WTC11 (cell line): ENCODE measurements around the gene MARCKSL1. TPM values are rescaled to one million over a fixed set of nuclear protein-coding genes. Genes with fewer than 3 reads are reported as not detected.
A peak's percentile ranks its signal among the peaks of the same experiment; 100 is the strongest.

Source experiments
- ATF1 ChIP-seq: sonication (generic); formaldehyde crosslinking; IDR thresholded peaks from 2 replicates; pipeline ENCODE4 v1.8.1; 2023; ENCODE audit warnings: mild to moderate bottlenecking, moderate library complexity, missing genetic modification reagents
- CBFB ChIP-seq: sonication (generic); formaldehyde crosslinking; IDR thresholded peaks from 2 replicates; pipeline ENCODE4 v1.8.1; 2022; ENCODE audit warnings: mild to moderate bottlenecking, low read depth, missing genetic modification reagents
- ELF4 ChIP-seq: sonication (generic); formaldehyde crosslinking; IDR thresholded peaks from 2 replicates; pipeline ENCODE4 v1.8.1; 2022; ENCODE audit warnings: low read depth, mild to moderate bottlenecking, moderate library complexity, missing genetic modification reagents
- EMX1 ChIP-seq: fragments of 250-450 bp; sonication (Bioruptor Pico); IDR thresholded peaks from 2 replicates; pipeline ENCODE4 v1.8.0; 2021; ENCODE audit warnings: mild to moderate bottlenecking
- ETV6 ChIP-seq: sonication (generic); formaldehyde crosslinking; IDR thresholded peaks from 2 replicates; pipeline ENCODE4 v1.8.1; 2022; ENCODE audit warnings: mild to moderate bottlenecking, missing genetic modification reagents
- FOXP1 ChIP-seq: sonication (generic); formaldehyde crosslinking; IDR thresholded peaks from 2 replicates; pipeline ENCODE4 v1.8.0; 2022; ENCODE audit warnings: missing genetic modification reagents, mild to moderate bottlenecking, moderate library complexity, borderline replicate concordance
- IRF2 ChIP-seq: sonication (generic); formaldehyde crosslinking; IDR thresholded peaks from 2 replicates; pipeline ENCODE4 v1.8.0; 2022; ENCODE audit warnings: low read depth, missing genetic modification reagents, borderline replicate concordance
- MLX ChIP-seq: sonication (generic); formaldehyde crosslinking; IDR thresholded peaks from 2 replicates; pipeline ENCODE4 v1.8.1; 2023; ENCODE audit warnings: mild to moderate bottlenecking, missing genetic modification reagents, moderate library complexity
- MXD4 ChIP-seq: fragments of 250-450 bp; sonication (Bioruptor Pico); IDR thresholded peaks from 2 replicates; pipeline ENCODE4 v1.8.0; 2021; ENCODE audit warnings: mild to moderate bottlenecking, moderate library complexity, borderline replicate concordance
- MYBL2 ChIP-seq: sonication (generic); formaldehyde crosslinking; IDR thresholded peaks from 2 replicates; pipeline ENCODE4 v1.8.1; 2023; ENCODE audit warnings: mild to moderate bottlenecking, moderate library complexity, missing genetic modification reagents
- NFATC4 ChIP-seq: fragments of 250-450 bp; sonication (Bioruptor Pico); IDR thresholded peaks from 2 replicates; pipeline ENCODE4 v1.9.0; 2021; ENCODE audit warnings: mild to moderate bottlenecking
- NR1H2 ChIP-seq: sonication (generic); formaldehyde crosslinking; IDR thresholded peaks from 2 replicates; pipeline ENCODE4 v1.9.0; 2021; ENCODE audit warnings: mild to moderate bottlenecking, moderate library complexity, missing genetic modification reagents
- OVOL2 ChIP-seq: fragments of 250-450 bp; sonication (Bioruptor Pico); IDR thresholded peaks from 2 replicates; pipeline ENCODE4 v1.9.0; 2021; ENCODE audit warnings: mild to moderate bottlenecking, borderline replicate concordance
- PRDM15 ChIP-seq: sonication (generic); formaldehyde crosslinking; IDR thresholded peaks from 2 replicates; pipeline ENCODE4 v1.8.0; 2022; ENCODE audit warnings: missing genetic modification reagents
- PREB ChIP-seq: sonication (generic); formaldehyde crosslinking; IDR thresholded peaks from 2 replicates; pipeline ENCODE4 v1.8.1; 2022; ENCODE audit warnings: mild to moderate bottlenecking, missing genetic modification reagents, moderate library complexity, borderline replicate concordance
- PRRX2 ChIP-seq: fragments of 250-450 bp; sonication (Bioruptor Pico); IDR thresholded peaks from 2 replicates; pipeline ENCODE4 v1.8.0; 2021; ENCODE audit warnings: mild to moderate bottlenecking
- RELA ChIP-seq: sonication (generic); formaldehyde crosslinking; IDR thresholded peaks from 2 replicates; pipeline ENCODE4 v1.8.1; 2022; ENCODE audit warnings: missing genetic modification reagents, mild to moderate bottlenecking, borderline replicate concordance
- SMAD3 ChIP-seq: sonication (generic); formaldehyde crosslinking; IDR thresholded peaks from 2 replicates; pipeline ENCODE4 v1.8.0; 2022; ENCODE audit warnings: missing genetic modification reagents, mild to moderate bottlenecking, borderline replicate concordance
- SOX15 ChIP-seq: fragments of 250-450 bp; sonication (Bioruptor Pico); IDR thresholded peaks from 2 replicates; pipeline ENCODE4 v1.9.0; 2021; ENCODE audit warnings: mild to moderate bottlenecking
- ZMAT4 ChIP-seq: fragments of 250-450 bp; sonication (Bioruptor Pico); IDR thresholded peaks from 2 replicates; pipeline ENCODE4 v1.9.0; 2021; ENCODE audit warnings: mild to moderate bottlenecking
- ZNF121 ChIP-seq: sonication (generic); formaldehyde crosslinking; IDR thresholded peaks from 2 replicates; pipeline ENCODE4 v1.8.0; 2023; ENCODE audit warnings: missing genetic modification reagents
- ZNF138 ChIP-seq: sonication (generic); formaldehyde crosslinking; conservative IDR thresholded peaks from 2 replicates; pipeline ENCODE4 v1.8.1; 2022; ENCODE audit warnings: mild to moderate bottlenecking, moderate library complexity, missing genetic modification reagents
- ZNF232 ChIP-seq: sonication (generic); formaldehyde crosslinking; IDR thresholded peaks from 2 replicates; pipeline ENCODE4 v1.8.0; 2022; ENCODE audit warnings: mild to moderate bottlenecking, missing genetic modification reagents
- ZNF671 ChIP-seq: fragments of 250-450 bp; sonication (Bioruptor Pico); IDR thresholded peaks from 2 replicates; pipeline ENCODE4 v1.8.0; 2021; ENCODE audit warnings: mild to moderate bottlenecking
- total RNA-seq: library from RNA; stranded (reverse); gene quantifications from 3 replicates; pipeline ENCODE4 v1.2.3, GENCODE V29; 2021
- TF ChIP-seq, protein P1 (sequence below): sonication (generic); formaldehyde crosslinking; IDR thresholded peaks from 2 replicates; pipeline ENCODE4 v1.8.1; 2023; ENCODE audit warnings: mild to moderate bottlenecking, moderate library complexity, missing genetic modification reagents
- TF ChIP-seq, protein P2 (sequence below): fragments of 250-450 bp; sonication (Bioruptor Pico); IDR thresholded peaks from 2 replicates; pipeline ENCODE4 v1.9.0; 2021; ENCODE audit warnings: mild to moderate bottlenecking
- TF ChIP-seq, protein P3 (sequence below): sonication (generic); formaldehyde crosslinking; IDR thresholded peaks from 2 replicates; pipeline ENCODE4 v1.8.1; 2022; ENCODE audit warnings: low read depth, mild to moderate bottlenecking, moderate library complexity, missing genetic modification reagents, borderline replicate concordance
- TF ChIP-seq, protein P4 (sequence below): fragments of 200-600 bp; IDR thresholded peaks from 2 replicates; pipeline ENCODE4 v1.8.0; 2022; ENCODE audit warnings: antibody characterized with exemption

The MARCKSL1 gene
- total RNA-seq, 1 experiment from 2014 or later = 450 TPM

DNA sequence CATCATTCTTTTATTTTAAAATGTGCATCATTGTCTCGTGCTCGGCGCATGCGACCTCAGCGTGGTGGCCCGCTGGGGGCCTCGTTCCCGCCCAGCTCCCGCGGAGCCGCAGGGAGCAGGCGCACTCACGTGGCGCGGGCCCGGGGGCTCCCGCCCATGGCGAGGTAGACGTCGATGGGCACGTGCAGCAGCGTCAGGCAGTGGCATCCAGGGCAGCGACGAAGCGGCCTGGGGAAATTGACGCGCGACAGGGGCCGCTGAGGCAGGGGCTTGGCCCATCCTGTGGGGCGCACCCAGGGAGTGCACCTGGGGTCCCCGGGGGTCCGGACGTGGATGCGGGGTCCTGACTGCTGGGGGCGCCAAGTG lies 25.3 kb upstream of the MARCKSL1 start (continued):
- TF ChIP-seq MYBL2 (CRISPR knock-in tag) (0 out of 2 replicates have a peak, but pooled peaks have one; percentile 77), ELF4 (peak; percentile 83; the same call in 1 of the 2 replicates), FOXP1 (peak; percentile 88), MLX (CRISPR knock-in tag) (no peak), SOX15 (no peak), ZNF121 (no peak), CBFB (CRISPR knock-in tag) (no peak), IRF2 (CRISPR knock-in tag) (no peak), RELA (peak; percentile 95), ZNF138 (CRISPR knock-in tag) (peak; percentile 87), ZNF671 (CRISPR knock-in tag) (no peak), PREB (CRISPR knock-in tag) (0 out of 2 replicates have a peak, but pooled peaks have one; percentile 54), ZNF232 (CRISPR knock-in tag) (no peak), ZMAT4 (CRISPR knock-in tag) (no peak), NFATC4 (no peak), NR1H2 (CRISPR knock-in tag) (no peak), ETV6 (peak; percentile 29; the same call in 1 of the 2 replicates), PRRX2 (CRISPR knock-in tag) (no peak), PRDM15 (CRISPR knock-in tag) (peak; percentile 47), SMAD3 (CRISPR knock-in tag) (peak; percentile 92; the same call in 1 of the 2 replicates), OVOL2 (CRISPR knock-in tag) (no peak), EMX1 (CRISPR knock-in tag) (no peak), ATF1 (no peak), MXD4 (CRISPR knock-in tag) (no peak)
- TF ChIP-seq, protein P1, sequence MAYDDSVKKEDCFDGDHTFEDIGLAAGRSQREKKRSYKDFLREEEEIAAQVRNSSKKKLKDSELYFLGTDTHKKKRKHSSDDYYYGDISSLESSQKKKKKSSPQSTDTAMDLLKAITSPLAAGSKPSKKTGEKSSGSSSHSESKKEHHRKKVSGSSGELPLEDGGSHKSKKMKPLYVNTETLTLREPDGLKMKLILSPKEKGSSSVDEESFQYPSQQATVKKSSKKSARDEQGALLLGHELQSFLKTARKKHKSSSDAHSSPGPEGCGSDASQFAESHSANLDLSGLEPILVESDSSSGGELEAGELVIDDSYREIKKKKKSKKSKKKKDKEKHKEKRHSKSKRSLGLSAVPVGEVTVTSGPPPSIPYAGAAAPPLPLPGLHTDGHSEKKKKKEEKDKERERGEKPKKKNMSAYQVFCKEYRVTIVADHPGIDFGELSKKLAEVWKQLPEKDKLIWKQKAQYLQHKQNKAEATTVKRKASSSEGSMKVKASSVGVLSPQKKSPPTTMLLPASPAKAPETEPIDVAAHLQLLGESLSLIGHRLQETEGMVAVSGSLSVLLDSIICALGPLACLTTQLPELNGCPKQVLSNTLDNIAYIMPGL = peak; percentile 37; the same call in 1 of the 2 replicates
- TF ChIP-seq, protein P2, sequence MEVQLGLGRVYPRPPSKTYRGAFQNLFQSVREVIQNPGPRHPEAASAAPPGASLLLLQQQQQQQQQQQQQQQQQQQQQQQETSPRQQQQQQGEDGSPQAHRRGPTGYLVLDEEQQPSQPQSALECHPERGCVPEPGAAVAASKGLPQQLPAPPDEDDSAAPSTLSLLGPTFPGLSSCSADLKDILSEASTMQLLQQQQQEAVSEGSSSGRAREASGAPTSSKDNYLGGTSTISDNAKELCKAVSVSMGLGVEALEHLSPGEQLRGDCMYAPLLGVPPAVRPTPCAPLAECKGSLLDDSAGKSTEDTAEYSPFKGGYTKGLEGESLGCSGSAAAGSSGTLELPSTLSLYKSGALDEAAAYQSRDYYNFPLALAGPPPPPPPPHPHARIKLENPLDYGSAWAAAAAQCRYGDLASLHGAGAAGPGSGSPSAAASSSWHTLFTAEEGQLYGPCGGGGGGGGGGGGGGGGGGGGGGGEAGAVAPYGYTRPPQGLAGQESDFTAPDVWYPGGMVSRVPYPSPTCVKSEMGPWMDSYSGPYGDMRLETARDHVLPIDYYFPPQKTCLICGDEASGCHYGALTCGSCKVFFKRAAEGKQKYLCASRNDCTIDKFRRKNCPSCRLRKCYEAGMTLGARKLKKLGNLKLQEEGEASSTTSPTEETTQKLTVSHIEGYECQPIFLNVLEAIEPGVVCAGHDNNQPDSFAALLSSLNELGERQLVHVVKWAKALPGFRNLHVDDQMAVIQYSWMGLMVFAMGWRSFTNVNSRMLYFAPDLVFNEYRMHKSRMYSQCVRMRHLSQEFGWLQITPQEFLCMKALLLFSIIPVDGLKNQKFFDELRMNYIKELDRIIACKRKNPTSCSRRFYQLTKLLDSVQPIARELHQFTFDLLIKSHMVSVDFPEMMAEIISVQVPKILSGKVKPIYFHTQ (CRISPR knock-in tag) = no peak
- TF ChIP-seq, protein P3, sequence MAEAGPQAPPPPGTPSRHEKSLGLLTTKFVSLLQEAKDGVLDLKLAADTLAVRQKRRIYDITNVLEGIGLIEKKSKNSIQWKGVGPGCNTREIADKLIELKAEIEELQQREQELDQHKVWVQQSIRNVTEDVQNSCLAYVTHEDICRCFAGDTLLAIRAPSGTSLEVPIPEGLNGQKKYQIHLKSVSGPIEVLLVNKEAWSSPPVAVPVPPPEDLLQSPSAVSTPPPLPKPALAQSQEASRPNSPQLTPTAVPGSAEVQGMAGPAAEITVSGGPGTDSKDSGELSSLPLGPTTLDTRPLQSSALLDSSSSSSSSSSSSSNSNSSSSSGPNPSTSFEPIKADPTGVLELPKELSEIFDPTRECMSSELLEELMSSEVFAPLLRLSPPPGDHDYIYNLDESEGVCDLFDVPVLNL (CRISPR knock-in tag) = peak; percentile 78; the same call in 1 of the 2 replicates
- TF ChIP-seq, protein P4, sequence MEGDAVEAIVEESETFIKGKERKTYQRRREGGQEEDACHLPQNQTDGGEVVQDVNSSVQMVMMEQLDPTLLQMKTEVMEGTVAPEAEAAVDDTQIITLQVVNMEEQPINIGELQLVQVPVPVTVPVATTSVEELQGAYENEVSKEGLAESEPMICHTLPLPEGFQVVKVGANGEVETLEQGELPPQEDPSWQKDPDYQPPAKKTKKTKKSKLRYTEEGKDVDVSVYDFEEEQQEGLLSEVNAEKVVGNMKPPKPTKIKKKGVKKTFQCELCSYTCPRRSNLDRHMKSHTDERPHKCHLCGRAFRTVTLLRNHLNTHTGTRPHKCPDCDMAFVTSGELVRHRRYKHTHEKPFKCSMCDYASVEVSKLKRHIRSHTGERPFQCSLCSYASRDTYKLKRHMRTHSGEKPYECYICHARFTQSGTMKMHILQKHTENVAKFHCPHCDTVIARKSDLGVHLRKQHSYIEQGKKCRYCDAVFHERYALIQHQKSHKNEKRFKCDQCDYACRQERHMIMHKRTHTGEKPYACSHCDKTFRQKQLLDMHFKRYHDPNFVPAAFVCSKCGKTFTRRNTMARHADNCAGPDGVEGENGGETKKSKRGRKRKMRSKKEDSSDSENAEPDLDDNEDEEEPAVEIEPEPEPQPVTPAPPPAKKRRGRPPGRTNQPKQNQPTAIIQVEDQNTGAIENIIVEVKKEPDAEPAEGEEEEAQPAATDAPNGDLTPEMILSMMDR = no peak
